ENCODE data around the gene LIMS2.

The LIMS2 gene

GRCh38 chr2:127644066-127645025 is 31.0 kb downstream of the LIMS2 start:
- no peak for DNase-seq

GRCh38 chr2:127643439-127644065 is 31.8 kb downstream of the LIMS2 start:
- no peak for DNase-seq

- DNase-seq = no peak
Measured at GRCh38 chr2:127642706-127643438, 32.5 kb downstream of the LIMS2 start.

GRCh38 chr2:127641846-127642507 is 33.4 kb downstream of the LIMS2 start:
- no peak for DNase-seq

- no peak for DNase-seq
Measured at GRCh38 chr2:127641133-127641532, 34.2 kb downstream of the LIMS2 start.

GRCh38 chr2:127640082-127641072 is 35.0 kb downstream of the LIMS2 start:
- DNase-seq = peak; percentile 40

GRCh38 chr2:127639111-127639474 is 36.2 kb downstream of the LIMS2 start:
- no peak for DNase-seq

- DNase-seq = no peak
Measured at GRCh38 chr2:127638361-127639110, 36.8 kb downstream of the LIMS2 start.

GRCh38 chr2:127637725-127638252 is 37.5 kb downstream of the LIMS2 start:
- DNase-seq = no peak

GRCh38 chr2:127637236-127637630 is 38.1 kb downstream of the LIMS2 start:
- no peak for DNase-seq

- no peak for DNase-seq
Measured at GRCh38 chr2:127636248-127637235, 38.8 kb downstream of the LIMS2 start.

GRCh38 chr2:127635380-127636237 is 39.7 kb downstream of the LIMS2 start:
- DNase-seq = no peak

- no peak for DNase-seq
Measured at GRCh38 chr2:127634626-127635379, 40.5 kb downstream of the LIMS2 start.

GRCh38 chr2:127634066-127634617 is 41.2 kb downstream of the LIMS2 start:
- DNase-seq = no peak

GRCh38 chr2:127633556-127634065 is 41.7 kb downstream of the LIMS2 start:
- DNase-seq = no peak

- DNase-seq = no peak
Measured at GRCh38 chr2:127632592-127633489, 42.5 kb downstream of the LIMS2 start.
